ENCODE results near the gene KCNJ16.

Gene KCNJ16

GRCh38 chr17:70076831-70077230 lies 1.8 kb downstream of the KCNJ16 start:
- TF ChIP-seq, protein P1, sequence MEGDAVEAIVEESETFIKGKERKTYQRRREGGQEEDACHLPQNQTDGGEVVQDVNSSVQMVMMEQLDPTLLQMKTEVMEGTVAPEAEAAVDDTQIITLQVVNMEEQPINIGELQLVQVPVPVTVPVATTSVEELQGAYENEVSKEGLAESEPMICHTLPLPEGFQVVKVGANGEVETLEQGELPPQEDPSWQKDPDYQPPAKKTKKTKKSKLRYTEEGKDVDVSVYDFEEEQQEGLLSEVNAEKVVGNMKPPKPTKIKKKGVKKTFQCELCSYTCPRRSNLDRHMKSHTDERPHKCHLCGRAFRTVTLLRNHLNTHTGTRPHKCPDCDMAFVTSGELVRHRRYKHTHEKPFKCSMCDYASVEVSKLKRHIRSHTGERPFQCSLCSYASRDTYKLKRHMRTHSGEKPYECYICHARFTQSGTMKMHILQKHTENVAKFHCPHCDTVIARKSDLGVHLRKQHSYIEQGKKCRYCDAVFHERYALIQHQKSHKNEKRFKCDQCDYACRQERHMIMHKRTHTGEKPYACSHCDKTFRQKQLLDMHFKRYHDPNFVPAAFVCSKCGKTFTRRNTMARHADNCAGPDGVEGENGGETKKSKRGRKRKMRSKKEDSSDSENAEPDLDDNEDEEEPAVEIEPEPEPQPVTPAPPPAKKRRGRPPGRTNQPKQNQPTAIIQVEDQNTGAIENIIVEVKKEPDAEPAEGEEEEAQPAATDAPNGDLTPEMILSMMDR (IDR thresholded peaks at IDR 0.05) = no peak

DNA sequence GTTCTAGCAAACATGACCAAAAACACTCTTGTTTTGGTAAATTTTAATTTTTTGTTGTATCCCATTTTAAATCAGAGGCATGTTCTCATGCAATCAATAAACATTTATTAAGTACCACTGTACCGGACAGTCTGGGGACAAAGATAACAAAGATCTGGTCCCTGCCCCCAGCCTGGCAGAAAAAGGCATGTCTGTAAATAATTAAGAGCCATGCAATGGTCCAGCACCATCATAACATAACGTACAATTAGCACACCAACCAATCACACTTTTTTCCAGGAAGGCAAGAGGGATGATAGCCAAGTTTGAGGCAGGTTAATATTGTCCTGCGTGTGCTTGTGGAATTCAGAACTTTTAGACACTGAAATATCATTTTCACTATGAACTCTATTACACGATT lies 3.5 kb downstream of the KCNJ16 start:
- TF ChIP-seq, protein P1 (IDR thresholded peaks at IDR 0.05) = no peak

GRCh38 chr17:70078994-70079531 lies 4.0 kb downstream of the KCNJ16 start:
- TF ChIP-seq, protein P1 (IDR thresholded peaks at IDR 0.05) = no peak

DNA sequence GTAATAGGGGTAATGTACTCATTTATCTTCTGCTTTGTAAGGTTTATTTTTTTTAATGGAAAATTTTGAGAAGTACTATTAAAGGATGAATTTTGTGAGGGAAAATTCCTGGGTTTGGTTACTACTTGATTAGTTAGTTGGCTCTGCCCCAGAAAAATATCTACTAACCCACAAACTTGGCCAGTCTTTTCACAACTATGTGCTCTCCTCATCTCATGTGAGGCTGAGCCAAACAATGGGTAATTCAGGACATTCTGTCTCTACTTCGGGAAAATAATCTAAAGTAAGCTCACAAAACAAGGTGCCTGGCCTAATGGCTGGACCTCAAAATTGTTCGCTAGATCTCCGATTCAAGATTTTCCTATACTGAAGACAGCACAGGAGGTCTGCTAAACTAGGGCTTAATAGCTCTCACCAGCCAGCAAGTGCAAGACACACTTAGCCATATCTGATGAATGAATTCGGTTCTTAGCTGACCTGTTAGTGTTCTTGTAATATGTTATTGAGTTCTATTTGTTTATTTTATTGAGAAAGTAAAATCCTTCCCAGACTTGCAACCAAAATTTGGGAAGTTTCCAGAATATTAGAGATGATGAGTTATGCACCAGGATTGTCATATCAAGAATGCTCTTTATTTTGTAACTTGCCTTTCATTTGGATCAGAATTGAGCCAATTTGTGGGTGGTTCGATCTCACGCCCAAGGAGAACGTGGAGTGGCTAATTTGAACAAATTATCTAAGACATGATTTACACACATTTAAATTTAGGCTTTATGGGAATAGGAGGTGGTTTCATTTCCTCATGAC lies 5.7 kb downstream of the KCNJ16 start:
- TF ChIP-seq, protein P1 (IDR thresholded peaks at IDR 0.05) = no peak

- TF ChIP-seq, protein P1 (IDR thresholded peaks at IDR 0.05) = no peak
Observed at GRCh38 chr17:70081885-70082284, 6.9 kb downstream of the KCNJ16 start.

- TF ChIP-seq, protein P1 (IDR thresholded peaks at IDR 0.05) = no peak
Observed at GRCh38 chr17:70084476-70084875, 9.5 kb downstream of the KCNJ16 start.

GRCh38 chr17:70086516-70086915 lies 11.5 kb downstream of the KCNJ16 start:
- TF ChIP-seq, protein P1 (IDR thresholded peaks at IDR 0.05) = no peak

Data from LNCAP (cell line).